Measurements from ENCODE around the gene C4BPB.

- TF ChIP-seq EZH2 (IDR thresholded peaks at IDR 0.05; ENCODE audit: insufficient read depth, poor library complexity, severe bottlenecking) (no peak), EZH2phosphoT487 (IDR thresholded peaks at IDR 0.05; ENCODE audit: insufficient read depth, low read depth) (no peak)
Observed at GRCh38 chr1:207052911-207053769, 35.5 kb upstream of the C4BPB start, which contains the start of gene PFKFB2.

All from GM23248 (cell line).